Fibroblast of the conjunctiva (primary cell): Measurements from ENCODE around the gene ASMTL.
A peak's percentile ranks its signal among the peaks of the same experiment; 100 is the strongest.
"Not testable (repeated sequence)": the region's sequence is repeated elsewhere in the genome, so short reads cannot be mapped to it uniquely, and the experiment has no call there.

Experiments
- DNase-seq: peaks from one replicate; pipeline ENCODE4 v3.0.0-alpha.2; 2010; ENCODE audit warnings: low read depth

The ASMTL gene

GRCh38 chrX:1452516-1453394, at the start of gene ASMTL:
ASMTL (minus strand) TSS chrX:1452909; CDS start chrX:1452840, 69 bp downstream.
- DNase-seq, result peak; percentile 100

- DNase-seq, result no peak
These were observed 49.5 kb upstream of the ASMTL start for GRCh38 chrX:1502241-1502640.

- DNase-seq, result no peak
These were observed 48.3 kb upstream of the ASMTL start for GRCh38 chrX:1500701-1501624.

- no peak for DNase-seq
These were observed 43.4 kb upstream of the ASMTL start for GRCh38 chrX:1496076-1496475.

GRCh38 chrX:1493877-1494510, 41.3 kb upstream of the ASMTL start:
- DNase-seq, result no peak

GRCh38 chrX:1493412-1493811, 40.7 kb upstream of the ASMTL start:
- no peak for DNase-seq

GRCh38 chrX:1492421-1493012, 39.8 kb upstream of the ASMTL start:
- DNase-seq, result no peak

- no peak for DNase-seq
These were observed 39.2 kb upstream of the ASMTL start for GRCh38 chrX:1491851-1492349.

GRCh38 chrX:1491248-1491647, 38.5 kb upstream of the ASMTL start:
- DNase-seq, result not testable (repeated sequence)

GRCh38 chrX:1490723-1491122, 38.0 kb upstream of the ASMTL start:
- DNase-seq, result not testable (repeated sequence)

GRCh38 chrX:1489354-1489753, 36.6 kb upstream of the ASMTL start:
- DNase-seq, result not testable (repeated sequence)

- no peak for DNase-seq
These were observed 36.0 kb upstream of the ASMTL start for GRCh38 chrX:1488745-1489144.

- DNase-seq, result no peak
These were observed 35.4 kb upstream of the ASMTL start for GRCh38 chrX:1488141-1488540.

GRCh38 chrX:1487401-1487800, 34.7 kb upstream of the ASMTL start:
- DNase-seq, result no peak

- DNase-seq, result no peak
These were observed 34.1 kb upstream of the ASMTL start for GRCh38 chrX:1486749-1487361.

- no peak for DNase-seq
These were observed 33.5 kb upstream of the ASMTL start for GRCh38 chrX:1486177-1486576.

- DNase-seq, result no peak
These were observed 32.3 kb upstream of the ASMTL start for GRCh38 chrX:1485033-1485432.

GRCh38 chrX:1484638-1485019, 31.9 kb upstream of the ASMTL start:
- DNase-seq, result no peak

GRCh38 chrX:1483843-1484637, 31.3 kb upstream of the ASMTL start:
- DNase-seq, result no peak

- DNase-seq, result not testable (repeated sequence)
These were observed 29.8 kb upstream of the ASMTL start for GRCh38 chrX:1482530-1482928.
